Heart left ventricle (tissue), 16 donors: ENCODE measurements around the gene ZNF423. TPM values are rescaled to one million over a fixed set of nuclear protein-coding genes. Genes with fewer than 3 reads are reported as not detected.

Experiments
- ATAC-seq, 4 donors: fragments of 200-7000 bp; cut with Tn5 transposase; one replicate each; pipeline ENCODE4 v1.9.1; 2020 to 2022; ENCODE audit warnings: moderate library complexity in 4 of 4, mild to moderate bottlenecking in 3 of 4, moderate number of reproducible peaks in 1 of 4
- DNase-seq, 5 donors: peaks; one replicate each; pipeline ENCODE4 v3.0.0-alpha.2; 2020
- H3K27ac ChIP-seq, 12 donors: fragments of 200-600 bp; sonication (generic) in 4 of 12; one replicate each; pipeline versions ENCODE4 v1.5.0 to v1.8.0; 2016 to 2022; ENCODE audit warnings: mild to moderate bottlenecking in 2 of 12
- H3K27me3 ChIP-seq, 9 donors: fragments of 200-600 bp; sonication (generic) in 2 of 9; one replicate each; pipeline versions ENCODE4 v1.5.1 to v1.8.0; 2016 to 2022; ENCODE audit warnings: mild to moderate bottlenecking in 3 of 9
- H3K36me3 ChIP-seq, 9 donors: fragments of 200-600 bp; sonication (generic) in 2 of 9; one replicate each; pipeline versions ENCODE4 v1.5.0 to v1.8.0; 2018 to 2022; ENCODE audit warnings: mild to moderate bottlenecking in 2 of 9
- H3K4me1 ChIP-seq, 12 donors: fragments of 200-600 bp; sonication (generic) in 4 of 12; one replicate each; pipeline versions ENCODE4 v1.5.0 to v1.8.0; 2016 to 2022; ENCODE audit warnings: mild to moderate bottlenecking in 3 of 12
- H3K4me3 ChIP-seq, 12 donors: fragments of 200-600 bp; sonication (generic) in 4 of 12; one replicate each; pipeline versions ENCODE4 v1.5.0 to v1.8.0; 2017 to 2022; ENCODE audit warnings: mild to moderate bottlenecking in 9 of 12, moderate library complexity in 4 of 12
- H3K9me3 ChIP-seq, 12 donors: fragments of 200-600 bp; sonication (generic) in 4 of 12; one replicate each; pipeline versions ENCODE4 v1.5.0 to v1.8.0; 2016 to 2022; ENCODE audit warnings: mild to moderate bottlenecking in 1 of 12
- POLR2A ChIP-seq, 2 donors: fragments of 450-650 bp; IDR thresholded peaks; one replicate each; pipeline ENCODE4 v1.6.1; 2017; ENCODE audit warnings: antibody characterized with exemption in 2 of 2, mild to moderate bottlenecking in 2 of 2, moderate library complexity in 2 of 2
- WGBS, 4 donors: extraction: QIAGEN DNeasy Blood & Tissue Kit in 2 of 4; methylation state at CpG; one replicate each; pipeline versions ENCODE4 v1.1.5 to v1.1.7; 2013 to 2018; 5-methylcytosine and 5-hydroxymethylcytosine counted together
- intact Hi-C, 10 donors: fragments of 100-400 bp; cut with DNase I; formaldehyde crosslinking; loops; one replicate each; pipeline versions ENCODE4 v1.11.1 to v1.14.2; 2022
- polyA plus RNA-seq, 2 donors: library from polyadenylated mRNA; stranded (reverse); fragments of 200-250 nt; gene quantifications; one replicate each; pipeline ENCODE4 v1.2.3, GENCODE V29; 2013
- total RNA-seq, 9 donors: library from RNA; depleted of rRNA in 2 of 9; stranded (reverse); fragments of >200 nt in 2 of 9; fragmentation: NEBNext Ultra II Directional in 3 of 9; extraction: Animal tissue kit (Norgen Biotek cat#: 25700) in 3 of 9; gene quantifications; one replicate each; pipeline versions ENCODE4 v1.1.0 to v1.2.4, GENCODE V29; 2016 to 2023
- TF ChIP-seq, protein P1 (sequence below), 12 donors: fragments of 200-600 bp; sonication (generic) in 4 of 12; IDR thresholded peaks; one replicate each; pipeline versions ENCODE4 v1.5.0 to v1.8.0; 2018 to 2022; ENCODE audit warnings: antibody characterized with exemption in 12 of 12, mild to moderate bottlenecking in 5 of 12
- donor health status: ischemic (EF 13 %, LVEDD 7.1; RV severe dilation, severe dysfunction).
- donor health status: healthy with polysubstance abuse.
- donor health status: DM: no; HTN: yes; CAD: no.
- donor health status: DM: no; HTN: no; CAD: no.
- donor health status: ischemic (EF 25% LVEDD 6.9; RV normal size, moderate dysfunction).
- donor health status: ischemic (EF 25% LVEDD 5.7; RV mildly dilated, moderate dysfunction).
- donor health status: healthy.
- donor health status: DM: yes; HTN: yes; CAD: no.
- donor health status: ischemic (EF 35%, LVEDD 5.7; RV mildly dilated, moderate dysfunction).
- donor health status: nonischemic (EF 11% LVEDD 7.7; RV severe dilation, severe dysfunction).
- donor health status: DM: yes; HTN: yes; CAD: no.
- donor health status: PGD.
- donor health status: ischemic (EF 29% LVEDD 5.4; RV normal size, mild dysfunction).
- donor health status: nonischemic (EF 23%, LVEDD 6.1; RV moderate dilation, normal function).

The ZNF423 gene
- total and polyA plus RNA-seq, 11 donors, result 1.8 to 10.4 (median 5.7) TPM

DNA sequence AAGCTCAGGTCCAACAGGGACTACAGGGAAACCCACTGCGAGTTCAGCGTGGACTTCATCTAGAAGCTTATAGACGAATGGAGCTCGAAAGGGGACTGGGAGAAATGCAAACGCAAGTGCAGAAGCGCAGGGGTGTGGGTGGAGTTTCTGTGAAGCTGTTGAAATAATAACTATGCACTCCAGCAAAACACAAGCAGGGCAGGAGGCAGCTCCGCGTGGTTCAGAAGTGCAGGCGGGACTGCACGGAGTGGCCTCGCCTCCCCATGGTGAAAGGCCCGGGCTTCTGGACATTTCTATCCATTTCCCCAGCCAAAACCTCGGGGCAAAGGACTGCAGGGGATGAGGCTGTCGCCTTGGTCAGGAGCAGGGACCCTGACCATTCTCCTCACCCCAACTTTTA, 74.5 kb downstream of the ZNF423 start:
- WGBS, 4 donors, result 65 to 72% (median 70%) methylated on average over 13 to 14 of the region's 14 CpGs
- Histone ChIP-seq H3K36me3 (no peaks in the 10 kb centered on the region), H3K27me3 (no peaks in the 10 kb centered on the region), H3K27ac (no peak overlapping the region), H3K9me3 (no peaks in the 10 kb centered on the region), H3K4me1 (peaks cover 0 to 36% (median 11%) of the 10 kb centered on the region in 12 donors), H3K4me3 (no peak overlapping the region)
- peak in 1 of 5 donors; percentile 32 for DNase-seq
- TF ChIP-seq POLR2A (IDR thresholded peaks at IDR 0.05), result no peak
- TF ChIP-seq, protein P1, sequence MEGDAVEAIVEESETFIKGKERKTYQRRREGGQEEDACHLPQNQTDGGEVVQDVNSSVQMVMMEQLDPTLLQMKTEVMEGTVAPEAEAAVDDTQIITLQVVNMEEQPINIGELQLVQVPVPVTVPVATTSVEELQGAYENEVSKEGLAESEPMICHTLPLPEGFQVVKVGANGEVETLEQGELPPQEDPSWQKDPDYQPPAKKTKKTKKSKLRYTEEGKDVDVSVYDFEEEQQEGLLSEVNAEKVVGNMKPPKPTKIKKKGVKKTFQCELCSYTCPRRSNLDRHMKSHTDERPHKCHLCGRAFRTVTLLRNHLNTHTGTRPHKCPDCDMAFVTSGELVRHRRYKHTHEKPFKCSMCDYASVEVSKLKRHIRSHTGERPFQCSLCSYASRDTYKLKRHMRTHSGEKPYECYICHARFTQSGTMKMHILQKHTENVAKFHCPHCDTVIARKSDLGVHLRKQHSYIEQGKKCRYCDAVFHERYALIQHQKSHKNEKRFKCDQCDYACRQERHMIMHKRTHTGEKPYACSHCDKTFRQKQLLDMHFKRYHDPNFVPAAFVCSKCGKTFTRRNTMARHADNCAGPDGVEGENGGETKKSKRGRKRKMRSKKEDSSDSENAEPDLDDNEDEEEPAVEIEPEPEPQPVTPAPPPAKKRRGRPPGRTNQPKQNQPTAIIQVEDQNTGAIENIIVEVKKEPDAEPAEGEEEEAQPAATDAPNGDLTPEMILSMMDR (IDR thresholded peaks at IDR 0.05), result no peak
- ATAC-seq, result peak in 2 of 4 donors; percentile 33 to 43
- intact Hi-C loops, result no loop called here

DNA sequence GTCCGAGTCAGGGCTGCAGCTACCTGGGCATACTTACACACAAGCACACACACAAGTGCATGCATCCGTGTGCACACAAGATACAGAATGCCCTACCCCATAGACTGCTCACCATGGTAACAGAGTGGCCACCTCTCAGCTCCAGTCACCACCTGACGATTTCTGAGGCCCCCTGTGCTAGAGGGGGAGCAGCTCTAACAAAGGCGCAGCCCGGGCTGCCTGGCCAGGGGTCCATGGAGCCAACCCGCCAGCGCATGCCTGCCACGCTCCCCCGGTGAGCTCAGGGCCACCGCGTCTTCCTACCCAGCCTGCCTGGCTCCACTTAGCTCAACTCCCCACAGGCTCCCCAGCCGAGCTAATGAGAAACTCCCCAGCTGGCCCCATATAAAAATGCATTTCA, 75.5 kb downstream of the ZNF423 start:
- no peaks in the 10 kb centered on the region for H3K36me3 ChIP-seq
- no peak for DNase-seq
- no peaks in the 10 kb centered on the region for H3K27me3 ChIP-seq
- no peaks in the 10 kb centered on the region for H3K9me3 ChIP-seq
- no peak for ATAC-seq
- H3K4me3 ChIP-seq, result no peak overlapping the region
- TF ChIP-seq, protein P1 (IDR thresholded peaks at IDR 0.05), result no peak
- TF ChIP-seq POLR2A (IDR thresholded peaks at IDR 0.05), result no peak
- WGBS, 4 donors, result 76 to 80% (median 78%) methylated on average over 10 to 12 of the region's 12 CpGs
- intact Hi-C loops, result no loop called here
- H3K27ac ChIP-seq, result no peak overlapping the region
- peaks cover 0 to 46% (median 18%) of the 10 kb centered on the region in 12 donors for H3K4me1 ChIP-seq

DNA sequence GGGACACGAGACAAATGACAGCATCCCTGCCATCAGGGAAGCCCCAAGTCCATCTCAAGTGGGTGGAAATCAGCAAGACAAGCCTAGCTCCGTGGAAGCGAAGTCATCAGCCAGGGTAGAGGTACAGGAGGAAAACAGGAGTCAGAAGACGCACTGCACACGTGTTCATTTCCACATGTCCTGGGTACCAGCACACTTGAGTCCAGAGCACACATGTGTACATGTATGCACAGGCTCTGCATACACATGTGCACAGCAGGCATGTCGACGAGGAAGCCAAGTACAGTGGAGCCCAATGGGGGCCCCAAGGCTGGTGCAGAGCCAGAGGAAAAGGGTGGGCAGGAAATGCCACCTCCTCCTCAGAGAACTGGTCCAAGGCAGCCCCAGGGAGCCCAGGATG, 75.9 kb downstream of the ZNF423 start:
- Histone ChIP-seq H3K4me1 (peaks cover 0 to 48% (median 20%) of the 10 kb centered on the region in 12 donors), H3K36me3 (no peaks in the 10 kb centered on the region), H3K27ac (no peak overlapping the region), H3K27me3 (no peaks in the 10 kb centered on the region), H3K4me3 (no peak overlapping the region), H3K9me3 (no peaks in the 10 kb centered on the region)
- ATAC-seq, result no peak
- WGBS, 4 donors, result 61 to 72% (median 65%) methylated on average over 7 of the region's 7 CpGs
- intact Hi-C loops, result loop anchor here in 1 of 10 donors (5.0 kb wide), 1 partner anchor 62 kb away; no protein-coding TSS in a partner anchor
- DNase-seq, result no peak
- TF ChIP-seq, protein P1 (IDR thresholded peaks at IDR 0.05), result no peak
- TF ChIP-seq POLR2A (IDR thresholded peaks at IDR 0.05), result no peak

DNA sequence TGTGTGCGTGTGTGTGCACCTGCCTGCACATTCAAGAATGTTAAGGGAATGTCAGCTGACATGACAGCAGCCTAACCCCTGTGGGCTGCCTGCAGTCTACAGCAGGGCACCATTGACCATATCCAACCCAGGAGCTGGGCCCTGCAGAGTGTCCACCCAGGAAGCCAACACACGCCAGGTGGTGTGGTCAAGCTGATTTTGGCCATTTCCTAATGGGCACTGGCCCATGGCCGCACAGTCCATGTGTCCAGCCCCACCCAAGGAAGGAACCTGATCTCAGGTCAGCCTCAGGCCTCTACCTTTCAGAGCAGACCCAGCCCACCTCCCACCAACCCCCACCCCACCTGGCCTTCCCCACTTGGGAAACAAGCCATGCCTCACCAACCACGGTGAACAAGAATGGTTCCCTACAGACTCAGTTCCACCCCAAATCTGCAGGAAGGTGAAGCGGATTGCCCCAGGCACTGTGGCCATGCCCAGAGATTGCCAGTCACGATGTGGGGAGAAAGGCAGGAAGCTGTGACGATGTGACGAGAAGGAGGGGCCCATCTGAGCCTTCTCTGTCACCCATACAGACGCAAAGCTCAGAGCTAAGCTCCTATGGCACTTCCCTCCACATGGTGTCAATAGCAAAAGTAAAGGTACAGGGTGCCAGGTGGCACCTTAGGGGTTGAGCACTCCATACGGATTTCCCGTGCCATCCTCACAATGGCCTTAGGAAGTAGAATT, 77.5 kb downstream of the ZNF423 start:
- Histone ChIP-seq H3K27ac (no peak overlapping the region), H3K27me3 (no peaks in the 10 kb centered on the region), H3K36me3 (no peaks in the 10 kb centered on the region), H3K9me3 (no peaks in the 10 kb centered on the region), H3K4me3 (no peak overlapping the region), H3K4me1 (peaks cover 3 to 64% (median 32%) of the 10 kb centered on the region in 12 donors)
- ATAC-seq (no peak), DNase-seq (no peak)
- TF ChIP-seq, protein P1 (IDR thresholded peaks at IDR 0.05), result no peak
- TF ChIP-seq POLR2A (IDR thresholded peaks at IDR 0.05), result no peak
- WGBS, 4 donors, result 83 to 89% (median 85%) methylated on average over 11 of the region's 11 CpGs
- intact Hi-C loops, result loop anchor here in 1 of 10 donors (5.0 kb wide), 1 partner anchor 64 kb away; no protein-coding TSS in a partner anchor
